GM12892 (cell line): Measurements from ENCODE around the gene NUDT8.
"Not testable (repeated sequence)": the region's sequence is repeated elsewhere in the genome, so short reads cannot be mapped to it uniquely, and the experiment has no call there.

Experiments
- POLR2A ChIP-seq: IDR thresholded peaks from 2 replicates; pipeline ENCODE4 v1.6.1; 2011; ENCODE audit warnings: low read depth, low read length, control low read depth
- POLR2AphosphoS5 ChIP-seq: IDR thresholded peaks from 2 replicates; pipeline ENCODE4 v1.6.1; 2011; ENCODE audit warnings: low read depth, low read length, control low read depth
- TAF1 ChIP-seq: IDR thresholded peaks from 2 replicates; pipeline ENCODE4 v1.6.1; 2011; ENCODE audit warnings: low read depth, mild to moderate bottlenecking, control low read depth, low read length, borderline replicate concordance

DNA sequence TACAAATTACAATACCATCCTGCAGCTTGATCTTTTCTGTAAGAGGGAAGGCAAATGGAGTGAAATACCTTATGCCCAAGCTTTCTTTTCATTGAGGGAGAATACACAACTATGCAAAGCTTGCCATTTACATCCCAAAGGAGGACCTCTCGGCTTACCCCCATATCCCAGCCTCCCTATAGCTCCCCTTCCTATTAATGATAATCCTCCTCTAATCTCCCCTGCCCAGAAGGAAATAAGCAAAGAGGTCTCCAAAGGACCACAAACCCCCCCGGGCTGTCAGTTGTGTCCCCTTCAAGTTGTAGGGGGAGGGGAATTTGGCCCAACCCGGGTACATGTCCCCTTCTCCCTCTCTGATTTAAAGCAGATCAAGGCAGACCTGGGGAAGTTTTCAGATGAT, 7.8 kb downstream of the NUDT8 start:
- TF ChIP-seq TAF1, POLR2AphosphoS5, POLR2A: not testable (repeated sequence)
